Measurements from ENCODE around the gene SEMA5B.

SEMA5B gene

DNA sequence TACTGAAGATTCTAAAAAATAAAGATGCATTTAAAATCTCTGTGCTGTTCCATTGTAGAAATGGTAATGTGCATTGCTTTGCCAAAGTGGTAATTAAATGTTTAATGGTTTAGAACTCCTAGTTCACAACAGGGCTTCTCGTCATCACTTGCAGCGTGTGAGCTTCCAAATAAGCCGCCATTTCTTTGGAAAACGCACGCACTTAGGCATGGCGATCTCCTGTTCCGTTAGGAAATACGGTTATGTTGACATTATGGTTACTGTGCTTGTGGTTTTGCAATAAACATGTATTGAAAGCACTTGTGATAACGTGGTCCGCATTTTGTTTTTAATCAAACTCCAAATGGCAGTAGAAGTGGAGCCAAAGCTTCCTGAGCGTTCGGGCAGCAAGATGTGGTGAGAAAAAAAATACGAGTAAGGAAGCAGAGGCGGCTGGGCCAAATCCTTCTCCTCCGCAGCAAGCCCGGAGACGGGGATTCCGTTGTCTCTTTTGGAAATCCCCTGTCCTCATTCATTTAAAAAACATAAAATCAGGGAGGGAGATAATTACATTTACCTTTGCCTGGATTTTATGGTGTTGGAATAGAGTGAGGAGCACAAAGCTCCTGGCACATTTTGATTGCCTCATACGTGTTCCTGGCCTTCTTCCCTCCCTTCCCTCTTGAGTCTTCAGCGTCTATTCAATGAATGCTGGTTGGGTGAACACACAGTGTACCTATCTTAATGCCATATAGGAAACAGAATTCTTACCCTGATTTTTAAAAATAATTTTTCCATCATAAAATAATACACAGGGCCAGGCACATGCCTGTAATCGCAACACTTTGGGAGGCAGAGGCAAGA is 135.2 kb downstream of the SEMA5B start:
- DNase-seq (ENCODE audit: low spot score), result no peak

DNA sequence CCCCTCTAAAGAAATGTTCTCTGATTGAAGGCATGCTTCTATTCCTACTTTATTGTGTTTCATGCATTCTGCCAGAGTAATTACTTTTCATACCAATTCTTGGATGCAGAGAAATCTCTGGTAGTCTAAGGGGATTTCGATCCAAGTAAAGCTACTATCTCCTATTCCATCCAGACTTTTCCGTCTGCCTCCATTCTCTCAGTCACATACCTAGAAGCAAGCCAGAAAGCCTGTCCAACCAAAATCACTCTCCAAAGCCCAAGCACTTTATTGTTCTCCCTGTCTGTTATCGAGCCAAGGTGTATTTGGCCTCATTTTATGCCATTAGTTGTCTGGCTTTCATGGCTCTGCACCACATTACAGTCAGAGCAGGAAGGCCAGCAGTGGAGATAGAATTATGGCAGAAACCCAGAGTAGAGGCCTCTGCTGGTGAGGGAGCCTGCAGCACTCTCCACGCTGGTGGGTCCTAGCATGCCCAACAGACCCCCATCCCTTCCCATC is 136.8 kb downstream of the SEMA5B start:
- no peak for DNase-seq (ENCODE audit: low spot score)

DNA sequence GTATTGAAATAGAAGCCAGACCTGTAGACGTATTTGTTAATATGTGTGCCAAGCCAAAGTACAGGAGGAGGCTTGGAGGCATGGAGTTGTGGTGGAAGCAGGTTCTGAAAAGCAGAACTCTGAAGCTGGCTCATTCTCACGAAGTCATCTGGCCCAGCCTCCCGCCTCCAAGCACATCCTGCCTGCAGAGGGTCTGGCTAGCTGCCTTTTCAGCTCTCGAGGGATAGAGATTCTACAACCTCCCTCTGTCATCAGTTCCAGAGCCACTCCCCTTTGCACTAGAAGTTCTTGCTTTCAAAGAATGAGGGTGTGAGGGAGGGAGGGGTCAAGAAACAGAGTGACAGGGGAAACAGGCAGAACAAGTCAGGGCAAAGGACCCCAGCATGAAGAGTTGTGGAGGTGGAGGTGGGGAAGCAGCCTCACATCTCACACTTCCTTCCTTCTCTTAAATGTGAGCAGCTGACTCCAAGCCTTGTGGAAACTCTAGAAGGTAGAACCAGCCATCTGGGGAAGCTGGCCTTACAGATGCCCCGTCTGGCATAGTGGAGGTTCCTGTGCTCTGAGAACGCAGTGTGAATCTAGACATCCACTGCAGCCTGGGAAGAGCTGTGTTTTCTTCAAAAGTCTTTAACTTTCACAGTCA is 137.4 kb downstream of the SEMA5B start:
- no peak for DNase-seq (ENCODE audit: low spot score)

DNA sequence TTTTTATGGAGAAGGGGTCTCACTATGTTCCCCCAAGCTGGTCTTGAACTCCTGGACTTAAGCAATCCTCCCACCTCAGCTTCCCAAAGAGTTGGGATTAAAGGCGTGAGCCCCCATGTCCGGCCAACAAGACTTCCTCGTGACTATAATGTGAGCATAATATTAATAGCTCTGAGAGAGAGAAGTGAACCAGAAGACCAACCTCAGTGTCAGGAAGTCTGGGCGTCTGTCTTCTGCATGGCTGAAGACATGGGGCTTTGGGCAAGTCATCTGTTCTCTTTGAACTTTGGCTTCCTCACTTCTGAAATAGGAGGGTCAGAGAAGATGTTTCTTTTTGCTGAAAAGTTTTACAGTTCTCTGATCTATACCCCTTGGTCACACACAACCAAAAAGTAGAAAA is 140.6 kb downstream of the SEMA5B start:
- no peak for DNase-seq (ENCODE audit: low spot score)

DNA sequence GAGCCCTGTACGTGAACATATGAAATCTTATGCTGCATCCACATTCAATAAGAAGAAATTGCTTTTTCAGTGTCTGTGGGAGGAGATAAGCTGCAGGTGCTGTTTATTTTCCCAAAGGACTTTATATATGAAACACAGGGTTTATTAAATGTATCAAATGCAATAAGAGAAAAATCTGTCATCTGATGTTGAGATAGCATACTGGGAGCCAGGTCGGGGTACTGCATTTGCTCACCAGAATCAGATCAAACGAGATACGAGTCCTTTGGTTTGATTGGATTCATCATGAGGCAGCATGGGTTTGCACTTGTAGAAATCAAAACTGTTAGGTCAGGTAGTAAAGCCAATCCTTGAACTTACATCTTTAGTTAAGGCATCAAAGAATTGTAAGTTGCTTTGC is 141.3 kb downstream of the SEMA5B start:
- DNase-seq (ENCODE audit: low spot score), result no peak

DNA sequence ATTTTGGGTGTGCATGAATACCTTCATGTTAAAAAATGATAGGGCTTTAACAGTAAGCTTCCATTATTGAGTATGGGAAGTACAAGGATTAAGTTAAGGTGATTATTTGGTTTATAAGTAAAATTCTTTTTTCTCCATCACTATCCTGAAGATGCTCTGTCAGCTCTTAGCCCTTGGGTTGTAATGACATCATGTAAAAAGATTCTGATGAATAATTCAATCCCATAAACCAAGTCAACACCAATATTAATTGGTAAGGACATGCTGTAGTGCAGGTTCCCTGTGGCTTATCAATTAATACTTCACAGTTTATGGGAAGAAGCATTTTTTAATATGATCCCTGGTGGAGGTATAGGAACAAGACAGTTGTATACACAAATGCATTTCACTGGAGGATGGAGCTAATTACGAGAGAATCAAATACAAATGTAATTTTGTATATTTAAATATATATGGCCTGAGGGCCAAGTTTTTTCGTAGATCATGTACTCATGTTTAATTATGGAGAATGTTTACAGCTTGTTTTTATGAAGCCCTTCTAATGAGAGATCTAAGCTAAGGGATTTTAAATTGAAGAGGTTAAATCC is 145.1 kb downstream of the SEMA5B start:
- no peak for DNase-seq (ENCODE audit: low spot score)

DNA sequence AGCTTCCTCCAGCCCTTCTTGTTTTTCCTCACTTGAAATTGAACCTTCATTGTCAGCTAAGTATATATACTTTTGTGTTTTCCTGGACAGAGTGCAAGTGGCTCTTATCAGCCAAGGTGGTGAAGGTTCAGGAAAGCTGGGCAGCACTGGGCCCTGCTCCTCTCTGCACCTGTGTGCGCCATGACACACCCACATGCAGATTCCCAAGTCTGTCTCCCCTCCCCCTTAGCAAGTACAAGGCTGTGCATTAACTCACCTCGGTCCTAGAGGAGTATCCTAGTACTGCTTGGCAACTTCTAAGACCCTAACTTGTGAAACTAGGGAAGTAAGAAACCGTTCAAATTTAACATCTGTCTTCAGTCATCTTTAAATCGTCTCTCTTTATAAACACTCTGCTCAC is 146.9 kb downstream of the SEMA5B start:
- no peak for DNase-seq (ENCODE audit: low spot score)

DNA sequence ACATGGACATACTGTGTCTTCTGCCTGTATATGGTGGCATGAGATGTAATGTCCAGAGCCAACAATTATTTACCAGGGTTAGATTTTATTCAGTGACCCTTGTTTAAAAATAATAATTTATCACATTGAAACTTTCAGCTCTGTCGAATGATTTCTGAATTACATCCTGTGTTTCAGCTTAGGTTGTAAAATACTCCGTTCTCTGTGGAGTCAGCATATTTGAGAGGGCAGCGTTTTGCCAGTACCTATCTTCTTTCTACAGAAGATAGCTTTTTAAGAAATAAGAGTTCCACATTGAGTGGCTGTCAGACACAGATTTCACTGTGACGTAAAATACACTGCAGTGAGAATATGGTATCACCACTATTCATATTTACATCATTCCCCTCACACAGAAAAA is 147.4 kb downstream of the SEMA5B start:
- no peak for DNase-seq (ENCODE audit: low spot score)

DNA sequence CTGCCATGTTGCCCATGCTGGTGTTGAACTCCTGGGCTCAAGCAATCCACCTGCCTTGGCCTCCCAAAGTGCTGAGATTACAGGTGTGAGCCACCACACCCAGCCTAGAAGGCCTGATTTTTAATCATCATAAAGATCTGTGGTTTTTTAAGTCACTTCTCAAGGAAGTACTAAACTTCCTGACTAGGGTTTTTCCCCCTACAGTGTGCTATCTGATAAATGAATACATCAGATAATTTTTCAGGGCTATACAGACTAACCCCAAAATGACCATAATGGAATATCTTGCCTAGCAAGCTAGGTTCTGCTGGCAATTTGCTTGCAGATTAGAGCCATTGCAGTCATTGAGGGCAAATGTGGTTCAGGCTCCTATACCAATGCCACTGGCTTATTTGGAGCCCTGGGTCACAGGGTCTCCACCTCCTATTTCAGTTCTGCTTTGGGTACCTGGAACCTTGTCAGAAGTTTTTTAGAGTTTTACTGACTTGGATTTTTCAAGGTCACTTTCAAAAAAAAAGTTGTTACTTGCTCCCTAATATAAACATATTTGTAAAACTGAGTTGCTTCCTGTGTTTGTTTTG is 151.9 kb downstream of the SEMA5B start:
- no peak for DNase-seq (ENCODE audit: low spot score)

DNA sequence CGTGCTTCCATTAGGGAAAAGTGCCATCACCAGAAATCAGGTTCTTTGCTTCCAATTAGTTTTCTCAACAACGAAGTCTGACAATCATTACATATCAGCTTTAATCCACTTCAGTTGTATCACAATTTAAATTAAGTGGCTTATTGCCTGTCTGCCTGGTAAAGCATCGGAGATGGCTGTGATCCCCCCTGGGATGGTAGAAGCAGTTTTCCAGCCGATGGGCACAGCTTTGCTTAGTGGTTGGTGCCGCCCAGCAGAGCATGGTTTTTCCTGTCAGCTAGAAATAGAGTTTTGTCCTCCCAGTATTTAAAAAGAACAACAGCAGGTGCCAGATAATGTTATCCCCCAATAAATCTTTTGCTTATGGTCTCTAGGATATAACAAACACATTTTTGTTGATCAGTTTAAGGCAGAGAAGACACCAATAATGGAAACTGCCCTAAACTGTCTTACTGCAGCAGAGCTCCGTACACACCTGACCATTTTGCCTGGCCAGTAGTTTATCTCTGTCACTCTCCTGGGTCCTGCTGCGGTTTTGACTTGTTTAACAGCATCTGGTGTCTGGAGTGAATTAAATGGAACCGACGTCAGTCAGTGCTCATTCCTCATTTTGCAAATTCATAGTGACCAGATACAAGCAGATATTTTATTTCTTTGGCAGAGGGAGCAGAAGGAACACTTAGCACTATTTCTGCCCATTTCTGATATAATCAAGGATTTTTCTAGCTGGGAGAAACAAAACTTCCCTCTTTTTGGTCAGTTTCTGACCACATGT is 153.6 kb downstream of the SEMA5B start:
- DNase-seq (ENCODE audit: low spot score), result no peak

DNA sequence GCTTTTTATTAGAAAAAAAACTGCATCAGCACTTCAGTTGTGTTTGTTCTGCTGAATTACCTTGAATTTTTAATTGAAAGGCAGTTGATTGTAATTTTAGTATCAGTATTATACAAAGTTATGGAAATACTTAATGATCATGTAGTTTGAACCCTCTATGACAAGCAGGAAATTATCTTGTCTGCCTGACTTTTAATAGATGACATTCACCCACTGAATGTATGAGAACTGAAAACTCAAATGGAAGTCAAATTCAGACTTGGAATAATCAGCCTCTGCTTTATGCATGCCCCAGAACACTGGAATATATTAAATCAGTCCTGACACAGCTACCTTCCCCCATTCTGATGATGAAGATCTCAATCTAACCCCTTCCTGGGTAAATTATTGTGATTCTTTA is 159.2 kb downstream of the SEMA5B start:
- no peak for DNase-seq (ENCODE audit: low spot score)

DNA sequence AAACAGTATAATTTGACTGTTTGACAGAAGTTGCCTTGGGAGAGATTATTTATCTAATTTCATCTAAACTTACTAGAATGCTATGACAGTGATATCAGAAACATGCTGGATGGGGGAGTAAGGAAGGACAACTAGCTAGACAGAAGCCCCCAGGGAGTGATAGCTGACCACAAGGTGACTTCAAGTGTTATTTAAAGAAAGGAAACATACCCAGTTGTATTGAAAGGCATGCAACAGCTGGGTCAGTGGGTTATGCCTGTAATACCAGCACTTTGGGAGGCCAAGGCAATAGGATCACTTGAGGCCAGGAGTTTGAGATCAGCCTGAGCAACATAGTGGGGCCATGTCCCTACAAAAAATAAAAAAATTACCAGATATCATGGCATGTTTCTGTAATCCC is 163.1 kb downstream of the SEMA5B start:
- no peak for DNase-seq (ENCODE audit: low spot score)

DNA sequence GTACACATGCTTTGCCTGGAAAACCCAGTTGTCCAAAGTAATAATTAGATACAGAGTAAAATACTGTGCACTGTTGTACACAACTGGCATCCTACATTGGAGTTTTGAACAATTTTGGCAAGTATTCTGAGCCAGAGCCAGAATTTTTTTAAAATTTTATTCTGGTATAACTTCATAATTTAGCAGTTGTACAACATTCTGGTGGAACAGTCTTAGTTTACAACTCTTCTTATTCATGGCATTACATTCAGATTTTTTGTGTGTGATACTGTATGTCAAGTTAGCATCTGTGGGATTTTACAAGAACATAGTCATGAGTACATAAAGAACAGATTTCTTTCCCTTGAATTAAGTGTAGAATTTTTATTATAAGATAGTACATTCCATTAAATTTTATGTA is 165.2 kb downstream of the SEMA5B start:
- no peak for DNase-seq (ENCODE audit: low spot score)
